Right hindlimb (tissue), 1 donor: ENCODE measurements around the gene ZMIZ1.

ENCODE experiments used
- DNase-seq: peaks from one replicate; pipeline ENCODE4 v3.0.0-alpha.2; 2018

Gene ZMIZ1

DNA sequence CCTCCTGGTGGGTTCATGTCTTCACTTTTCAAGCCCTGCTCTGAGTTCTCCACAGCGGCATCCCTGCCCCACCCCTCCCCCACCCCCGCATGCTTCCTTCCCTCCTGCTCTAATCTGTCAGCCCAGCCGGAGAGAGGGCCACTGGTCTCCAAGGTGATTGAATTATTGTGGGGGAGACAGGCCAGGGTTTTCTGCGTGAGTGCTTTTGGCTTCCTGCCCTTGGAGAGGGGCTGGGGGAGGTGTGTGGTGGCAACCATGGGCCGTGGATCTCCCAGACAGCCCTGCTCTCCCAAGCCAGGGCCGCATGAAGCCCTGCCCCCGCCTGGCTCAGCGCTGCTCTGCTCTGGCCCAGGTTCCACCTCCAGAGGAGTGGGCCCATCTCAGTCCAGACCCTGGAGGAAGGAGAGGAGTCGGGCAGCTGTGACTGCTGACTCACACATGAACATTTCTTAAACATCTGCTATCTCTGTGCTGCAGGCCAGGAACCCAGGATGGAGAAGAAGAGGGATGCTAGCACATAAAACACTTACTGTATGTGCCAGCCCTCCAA is 109.9 kb downstream of the ZMIZ1 start:
- DNase-seq: peak; percentile 88

DNA sequence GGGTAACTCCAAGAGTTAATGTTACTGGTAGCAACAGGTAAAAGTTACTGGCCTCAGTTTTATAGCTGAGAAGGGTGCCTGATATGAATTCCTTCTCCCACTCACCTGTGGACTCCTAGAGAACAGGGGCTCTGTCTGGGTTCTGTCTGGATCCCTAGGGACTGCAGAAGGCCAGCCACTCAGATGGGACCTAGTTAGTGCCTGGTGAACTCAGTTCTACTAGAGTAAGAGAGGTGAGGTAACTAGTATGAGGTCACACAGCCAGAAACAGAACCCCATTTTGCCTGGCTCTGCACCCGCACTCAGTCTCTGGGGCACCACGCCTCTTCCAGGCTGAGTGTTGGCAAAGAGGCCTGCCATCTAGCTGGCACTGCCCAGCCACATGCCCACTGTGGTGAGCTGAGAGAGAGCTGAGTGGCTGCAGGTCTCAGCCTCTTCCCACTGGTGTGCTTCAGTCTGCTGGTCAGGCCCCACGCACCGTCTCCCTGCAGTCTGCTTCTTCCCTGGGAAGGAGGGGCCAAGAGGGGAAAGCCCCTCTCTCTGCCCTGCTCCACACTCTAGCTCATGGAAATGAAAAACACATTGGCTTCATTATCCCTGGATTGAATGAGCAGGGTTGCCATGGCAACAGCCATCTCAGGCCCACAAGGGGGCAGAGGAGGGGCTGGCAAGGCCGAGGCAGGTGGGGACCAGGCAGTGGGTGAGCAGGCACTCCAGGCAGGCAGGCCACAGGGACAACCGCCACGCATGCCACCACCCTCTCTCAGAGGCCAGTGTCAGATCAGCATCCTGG is 110.6 kb downstream of the ZMIZ1 start:
- no peak for DNase-seq

DNA sequence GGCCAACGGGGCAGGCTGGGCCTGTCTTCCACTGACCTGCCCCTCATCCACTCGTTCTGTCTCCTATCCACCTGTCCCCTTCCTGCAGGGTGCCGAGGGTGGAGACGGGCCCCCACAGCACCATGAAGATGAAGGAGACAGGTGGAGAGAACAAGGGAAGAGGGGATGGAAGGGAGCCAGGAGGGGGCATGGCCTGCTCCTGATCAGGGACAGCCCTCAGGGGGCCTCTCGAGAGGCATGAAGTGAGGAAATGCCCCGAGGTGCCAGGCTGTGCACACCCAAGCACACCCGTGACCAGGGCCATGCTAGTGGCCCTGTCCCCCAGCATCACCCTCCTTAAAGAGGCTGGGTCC is 111.2 kb downstream of the ZMIZ1 start:
- no peak for DNase-seq

DNA sequence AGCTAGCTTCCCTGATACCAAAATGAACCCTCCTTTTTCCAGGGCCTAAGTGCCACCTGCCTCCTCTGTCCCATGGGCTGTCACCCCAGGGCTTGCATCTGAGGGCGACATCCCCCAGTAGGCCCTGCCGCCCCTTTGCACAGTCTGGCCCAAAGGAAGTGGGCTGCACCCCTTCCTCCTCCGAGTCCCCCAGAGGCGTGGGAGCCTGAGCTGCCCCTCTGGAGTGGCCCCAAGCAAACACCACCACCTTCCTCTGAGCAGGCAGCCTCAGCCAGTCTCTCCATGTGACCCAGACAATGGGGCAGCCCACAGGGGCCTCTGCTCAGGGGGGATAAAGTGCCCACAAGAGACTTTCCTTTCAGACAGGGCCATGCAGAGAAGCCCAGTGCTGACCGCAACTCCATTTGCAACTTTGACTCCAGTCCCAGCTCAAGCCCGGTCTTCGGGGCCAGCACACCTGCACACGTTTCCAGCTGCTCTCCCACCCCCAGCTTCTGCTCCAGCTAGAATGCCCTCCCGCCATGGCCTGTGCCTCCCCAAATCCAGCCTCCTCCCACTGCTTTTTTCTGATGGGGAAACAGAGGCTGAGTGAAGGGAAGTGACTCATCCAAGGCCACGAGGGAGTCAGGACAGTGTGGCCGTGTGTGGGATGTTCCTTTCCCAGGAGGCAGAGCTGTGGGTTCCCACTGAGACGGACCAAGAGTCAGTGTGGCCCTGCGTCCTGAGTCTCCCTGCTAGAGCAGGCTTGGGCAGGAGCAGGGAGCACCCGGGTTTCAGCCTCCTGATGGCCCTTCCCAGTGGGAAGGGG is 111.9 kb downstream of the ZMIZ1 start:
- no peak for DNase-seq

DNA sequence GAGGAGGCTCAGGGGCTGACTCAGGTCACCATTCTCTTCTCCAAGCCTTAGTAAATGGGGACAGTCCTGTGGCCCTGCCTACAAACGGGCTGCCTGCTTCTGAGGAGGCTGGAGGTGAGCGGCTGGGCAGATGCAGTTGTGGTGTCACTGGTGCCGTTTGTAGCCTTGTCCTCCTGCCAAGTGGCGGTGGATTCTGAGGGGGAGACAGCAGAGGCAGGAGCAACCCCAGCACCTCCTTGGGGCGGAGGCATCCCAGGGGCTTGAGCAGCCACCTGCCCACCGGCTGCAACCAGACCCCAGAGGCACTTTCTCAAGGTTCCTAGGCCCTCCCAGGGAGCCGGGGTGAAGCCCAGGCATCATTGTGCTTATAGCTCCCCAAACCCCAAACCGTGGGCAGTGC is 112.5 kb downstream of the ZMIZ1 start:
- no peak for DNase-seq

DNA sequence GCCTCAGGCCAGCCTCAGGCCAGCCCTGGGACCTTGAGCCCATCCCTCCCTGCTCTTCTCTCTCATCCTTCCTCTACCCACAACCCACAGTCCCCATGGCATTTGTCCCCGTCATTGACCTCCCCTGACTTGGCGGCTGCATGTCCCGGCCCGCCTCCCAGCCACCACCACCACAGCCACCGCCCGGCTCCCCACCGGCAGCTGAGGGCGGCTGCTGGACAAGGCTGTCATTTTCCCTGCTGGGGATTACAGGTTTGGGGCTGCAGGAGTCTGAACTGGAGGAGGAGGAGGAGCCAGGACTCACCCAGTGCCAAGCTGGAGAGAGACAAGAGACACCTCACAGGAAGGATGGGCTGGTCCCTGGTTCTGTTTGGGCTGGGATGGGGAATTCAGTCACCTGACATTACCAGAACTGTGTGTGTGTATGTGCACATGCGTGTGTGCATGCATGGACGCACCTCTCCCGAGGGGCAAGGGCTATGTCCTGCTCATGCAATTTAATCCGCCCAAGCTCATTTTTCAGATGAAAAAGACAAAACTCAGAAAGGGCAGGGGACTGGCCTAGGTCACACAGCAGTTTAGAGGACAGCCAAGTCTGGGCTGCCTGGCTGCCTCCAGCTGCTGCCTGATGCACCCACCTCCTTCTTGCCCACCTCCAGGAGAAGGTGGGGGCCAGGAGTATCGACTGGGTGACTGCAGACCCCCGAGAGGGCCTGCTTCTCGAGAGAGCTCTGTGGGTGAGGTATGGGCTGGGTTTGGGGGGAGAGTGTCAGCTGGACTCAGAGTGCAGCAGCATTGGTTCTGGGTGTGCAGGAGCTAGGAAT is 113.1 kb downstream of the ZMIZ1 start:
- DNase-seq: peak; percentile 68

DNA sequence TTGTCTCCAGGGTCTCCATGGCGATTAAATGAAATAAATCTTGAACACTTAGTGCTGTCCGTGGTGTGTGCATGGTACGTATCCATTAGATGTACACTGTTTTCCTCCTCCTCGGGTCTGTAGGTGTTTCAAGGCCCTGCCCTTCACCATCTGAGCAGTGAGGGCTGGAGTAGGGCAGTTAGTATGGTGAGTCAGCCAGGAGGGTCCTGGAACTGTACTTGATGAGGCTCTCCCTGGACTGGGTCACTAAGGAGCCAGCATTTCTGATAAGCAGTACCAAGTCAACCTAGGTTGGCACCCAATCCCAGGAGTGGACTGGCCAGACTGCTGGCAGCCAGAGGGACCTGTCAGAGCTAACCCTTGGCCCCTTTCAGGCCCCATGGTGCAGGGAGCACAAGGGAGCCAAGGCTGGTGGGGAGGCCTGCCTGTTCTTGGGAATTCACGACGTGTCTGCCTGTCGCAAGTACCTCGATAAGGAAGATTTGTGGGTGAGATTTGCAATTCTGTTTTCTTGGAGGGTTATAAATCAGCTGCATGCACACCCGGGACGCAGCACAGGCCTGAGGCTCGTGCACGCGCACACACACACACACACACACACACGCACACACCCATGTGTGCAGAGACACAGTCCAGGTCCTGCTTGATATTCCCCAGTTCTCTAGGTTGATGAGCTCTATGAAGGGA is 114.2 kb downstream of the ZMIZ1 start:
- no peak for DNase-seq

DNA sequence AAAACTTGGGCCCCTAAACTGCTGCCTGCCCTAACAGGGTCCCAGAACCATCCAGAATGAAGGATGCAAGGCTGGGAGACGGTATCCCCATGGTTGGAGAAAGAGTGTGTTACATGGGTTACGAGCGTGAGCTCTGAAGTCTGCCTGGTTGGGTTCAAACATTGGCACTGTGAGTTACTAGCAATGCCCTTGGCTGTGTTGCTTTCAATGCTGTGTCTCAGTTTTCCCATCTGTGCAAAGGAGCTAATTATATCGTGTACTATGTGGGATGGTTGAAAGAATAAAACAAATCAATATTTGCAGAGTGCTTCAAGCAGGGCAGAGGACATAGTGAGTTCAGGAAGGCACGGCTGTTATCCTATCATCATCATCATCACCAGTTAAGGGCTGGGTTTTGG is 114.7 kb downstream of the ZMIZ1 start:
- no peak for DNase-seq

DNA sequence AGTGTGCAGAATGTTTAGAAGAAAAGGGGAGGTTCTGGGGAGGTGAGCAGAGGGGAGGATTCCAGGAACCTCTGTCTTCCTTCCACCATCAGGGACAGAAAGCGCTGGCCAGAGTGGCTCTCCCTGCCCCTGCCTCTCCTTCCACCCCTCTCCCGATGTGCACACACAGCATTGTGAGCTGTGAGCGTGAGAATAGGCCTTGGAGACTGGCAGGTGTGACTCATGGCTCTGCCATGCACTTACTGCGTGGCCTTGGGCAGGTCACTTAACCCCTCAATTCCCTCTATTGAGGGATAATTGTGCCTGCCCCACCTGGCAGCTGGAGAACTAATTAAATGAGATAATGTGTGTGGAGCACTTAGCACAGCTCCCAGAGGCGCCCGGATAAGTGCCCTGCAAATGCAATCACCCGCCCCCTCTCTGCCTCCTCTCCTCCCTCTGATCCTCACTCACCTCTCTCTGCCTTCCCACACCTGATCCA is 115.4 kb downstream of the ZMIZ1 start:
- no peak for DNase-seq

DNA sequence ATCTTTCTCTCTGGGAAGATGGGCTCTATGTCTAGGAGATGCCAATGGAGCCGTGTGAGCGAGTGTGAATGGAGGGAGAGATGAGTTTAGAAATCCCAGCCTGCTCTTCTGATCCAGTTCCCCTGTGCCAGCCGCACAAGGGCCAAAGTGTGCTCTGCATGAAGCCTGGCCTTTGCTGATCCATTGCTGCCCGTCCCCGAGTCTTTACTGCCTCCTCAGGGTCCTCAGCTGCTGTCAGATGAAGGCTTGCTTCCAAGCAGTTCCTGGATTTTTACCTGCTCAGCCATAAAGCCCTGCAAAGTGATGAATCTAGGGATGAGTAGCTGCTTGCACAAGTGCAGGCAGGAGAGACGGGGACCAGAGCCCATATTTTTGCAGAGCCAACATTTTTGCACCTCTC is 115.9 kb downstream of the ZMIZ1 start:
- no peak for DNase-seq

DNA sequence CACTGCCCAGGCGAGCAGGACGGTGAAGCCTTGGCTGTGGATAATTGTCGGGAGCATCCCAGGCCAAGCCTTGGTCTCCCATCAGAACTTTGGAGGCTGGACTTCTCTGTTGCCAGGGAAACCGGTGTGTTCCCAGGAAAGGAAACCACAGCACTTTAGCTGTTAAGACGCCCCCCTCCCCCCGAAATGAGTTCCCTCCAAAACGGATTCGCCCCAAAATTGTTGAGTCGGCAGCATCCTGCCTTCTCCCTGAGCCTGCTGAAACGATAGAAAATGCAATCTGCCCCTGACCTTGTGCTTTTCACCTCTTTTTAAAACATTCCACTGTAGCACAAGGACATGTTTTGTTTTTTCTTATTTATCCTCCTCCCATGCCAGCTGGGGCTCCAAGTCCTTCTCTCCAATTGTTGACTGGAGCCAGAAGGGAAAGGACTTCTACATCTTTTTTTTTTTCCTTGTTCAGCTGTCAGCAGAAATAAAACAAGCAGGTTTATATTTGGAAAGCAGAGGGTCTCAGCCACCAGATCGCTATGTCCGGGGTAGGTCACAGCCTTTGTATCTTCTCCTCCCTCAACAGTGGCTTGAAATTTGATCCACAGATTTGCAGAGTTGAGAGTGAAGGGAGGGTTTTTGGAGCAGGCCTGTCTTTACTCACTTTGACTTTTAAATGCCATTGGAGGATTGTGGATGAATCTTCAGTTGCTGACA is 116.5 kb downstream of the ZMIZ1 start:
- peak; percentile 77 for DNase-seq

DNA sequence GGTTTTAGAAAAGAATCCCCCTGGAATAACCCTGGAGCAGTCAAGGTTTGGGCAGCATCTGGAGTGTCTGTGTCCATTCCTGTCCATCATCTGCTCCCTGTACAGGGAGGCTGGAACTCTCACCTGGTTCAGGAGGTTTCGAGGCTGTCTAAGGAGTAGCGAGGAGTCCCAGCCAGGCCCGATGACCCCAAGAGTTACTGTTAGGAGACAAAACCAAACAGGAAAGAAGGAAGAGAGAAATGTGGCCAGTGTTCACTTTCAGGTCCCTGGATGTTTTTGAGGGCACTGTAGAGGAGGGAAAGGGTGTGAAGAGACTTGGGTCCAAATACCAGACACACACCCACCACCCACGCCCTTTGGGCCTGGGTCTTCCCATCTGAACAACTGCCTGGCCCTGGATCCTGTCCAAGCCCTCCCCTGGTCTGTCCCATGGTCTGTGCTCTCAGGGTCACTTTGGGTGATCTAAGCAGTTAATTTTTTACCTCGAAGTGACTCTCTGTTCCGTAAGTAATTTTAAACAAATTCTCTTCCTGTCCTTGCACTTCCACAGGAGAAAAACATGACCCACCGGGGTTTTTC is 117.1 kb downstream of the ZMIZ1 start:
- no peak for DNase-seq

DNA sequence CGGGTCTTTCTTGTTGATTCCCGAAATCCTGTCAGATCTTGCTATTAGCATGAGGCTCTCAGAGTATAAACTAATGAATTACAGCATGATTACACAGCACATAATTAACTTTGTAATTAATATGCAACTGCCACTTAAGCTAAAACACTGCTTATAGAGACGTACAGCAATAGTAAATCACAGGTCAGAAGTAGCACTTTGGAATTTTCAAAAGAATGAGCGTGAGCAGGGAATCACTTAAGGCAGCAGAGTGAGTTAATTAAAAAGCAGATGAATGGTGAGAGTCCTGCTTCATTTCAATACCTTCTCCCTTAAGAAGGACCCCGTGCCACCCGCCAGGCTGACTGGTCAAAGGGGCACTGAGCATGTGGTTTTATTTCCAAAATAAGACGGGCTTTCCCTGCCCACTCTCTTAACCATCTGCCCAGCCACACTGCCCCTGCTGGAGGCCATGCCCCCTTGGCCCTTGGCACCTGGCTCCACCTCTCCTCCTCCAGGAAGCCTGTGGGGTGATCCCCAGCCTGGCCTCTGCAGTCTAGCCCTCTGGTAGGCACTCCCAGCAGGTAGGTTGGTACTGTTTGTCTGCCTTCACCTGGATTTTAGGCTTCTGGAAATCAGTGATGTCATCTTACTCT is 117.8 kb downstream of the ZMIZ1 start:
- no peak for DNase-seq

DNA sequence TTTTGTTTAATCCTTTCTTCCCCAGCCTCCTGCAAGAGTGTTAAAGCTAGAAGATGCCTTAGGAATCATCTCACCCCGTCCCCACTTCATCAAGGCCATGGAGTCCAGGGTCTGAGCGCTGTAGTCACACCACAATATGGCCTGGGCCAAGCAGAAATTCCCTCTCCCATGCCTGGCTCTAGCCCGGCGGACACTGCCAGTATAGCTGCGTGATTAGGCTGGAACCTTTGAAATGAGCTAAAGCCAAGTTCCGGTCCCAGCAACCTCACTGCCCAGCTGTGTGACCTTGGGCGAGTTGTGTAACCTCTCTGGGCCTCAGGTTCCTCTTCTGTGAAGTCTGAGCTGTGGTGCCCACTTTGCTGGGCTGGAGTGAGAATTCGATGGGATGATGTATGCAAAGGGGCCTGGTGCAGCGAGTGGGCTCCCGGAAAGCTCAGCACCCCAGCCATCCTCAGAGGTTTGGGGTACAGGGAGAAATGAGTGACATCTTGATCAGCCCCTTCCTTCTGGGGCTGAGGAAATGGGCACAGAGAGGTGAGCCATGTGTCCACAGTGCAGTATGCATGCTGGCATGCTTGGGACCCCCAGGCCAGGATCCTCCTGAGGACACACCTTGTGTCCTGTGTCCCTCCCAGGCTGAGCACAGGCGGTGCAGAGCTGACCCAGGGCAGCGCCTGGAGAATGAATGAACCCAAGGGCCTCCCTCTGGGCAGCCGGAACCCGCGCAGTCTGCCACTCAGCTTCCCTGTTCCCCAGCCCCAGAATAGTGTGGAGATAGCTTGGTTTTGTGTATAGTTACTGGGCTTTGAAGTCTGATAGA is 118.6 kb downstream of the ZMIZ1 start:
- no peak for DNase-seq

DNA sequence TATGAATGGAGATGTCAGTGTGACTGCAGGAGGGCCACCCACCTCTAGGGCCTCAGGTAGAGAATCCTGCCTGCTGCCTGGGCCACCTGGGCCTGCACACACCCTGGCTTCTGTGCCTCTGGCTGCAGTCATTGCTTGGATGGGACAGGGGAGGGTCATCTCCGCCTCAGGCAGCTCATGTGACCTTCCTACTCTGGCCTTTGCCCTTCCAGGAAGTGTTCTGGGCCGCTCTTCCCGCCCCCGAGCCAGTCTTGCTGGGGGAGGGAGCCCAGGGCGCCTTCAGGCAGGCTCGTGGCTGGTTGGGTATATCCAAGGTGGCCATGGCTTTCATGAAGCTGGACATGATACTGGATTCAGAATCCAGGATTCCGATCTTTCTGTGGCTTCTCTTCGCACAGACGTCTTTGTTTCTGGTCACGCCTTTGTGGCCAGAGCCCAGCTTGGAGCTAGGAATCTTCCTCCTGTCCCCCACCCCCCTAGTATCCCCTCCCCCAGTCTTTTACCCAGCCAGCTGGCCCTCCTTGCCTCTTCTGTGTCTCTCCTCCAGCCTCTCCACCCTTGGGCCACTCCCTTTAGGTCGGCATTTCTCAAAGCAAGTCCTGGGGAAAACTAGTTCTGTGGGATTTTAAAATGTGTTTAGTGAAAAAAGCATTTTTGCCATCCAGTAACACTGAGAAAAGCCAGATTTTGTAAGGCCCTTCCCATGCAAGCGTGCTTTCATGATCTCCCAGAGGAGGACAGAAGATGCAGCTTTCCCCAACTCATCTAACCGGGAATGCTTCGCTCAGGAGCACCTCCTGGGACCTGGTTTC is 119.6 kb downstream of the ZMIZ1 start:
- DNase-seq: no peak

DNA sequence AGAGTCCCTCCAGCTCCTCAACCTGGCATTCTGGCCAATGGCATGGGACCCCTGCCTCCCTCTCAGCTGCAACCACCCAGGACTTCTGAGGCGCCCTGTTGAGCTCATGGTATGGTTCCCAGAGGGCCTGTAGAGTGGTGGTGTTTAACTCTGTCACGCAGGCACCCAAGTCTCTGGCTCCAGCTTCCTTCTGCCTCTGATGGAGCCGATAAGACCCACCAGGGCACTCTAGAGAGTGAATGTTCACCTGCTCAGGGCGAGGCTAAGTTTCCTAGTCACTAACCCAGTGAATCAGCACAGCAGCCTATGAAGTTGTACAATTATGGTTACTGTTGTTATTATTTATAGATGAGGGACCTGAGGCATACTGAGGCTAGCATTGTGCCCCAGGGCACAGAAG is 120.4 kb downstream of the ZMIZ1 start:
- no peak for DNase-seq

DNA sequence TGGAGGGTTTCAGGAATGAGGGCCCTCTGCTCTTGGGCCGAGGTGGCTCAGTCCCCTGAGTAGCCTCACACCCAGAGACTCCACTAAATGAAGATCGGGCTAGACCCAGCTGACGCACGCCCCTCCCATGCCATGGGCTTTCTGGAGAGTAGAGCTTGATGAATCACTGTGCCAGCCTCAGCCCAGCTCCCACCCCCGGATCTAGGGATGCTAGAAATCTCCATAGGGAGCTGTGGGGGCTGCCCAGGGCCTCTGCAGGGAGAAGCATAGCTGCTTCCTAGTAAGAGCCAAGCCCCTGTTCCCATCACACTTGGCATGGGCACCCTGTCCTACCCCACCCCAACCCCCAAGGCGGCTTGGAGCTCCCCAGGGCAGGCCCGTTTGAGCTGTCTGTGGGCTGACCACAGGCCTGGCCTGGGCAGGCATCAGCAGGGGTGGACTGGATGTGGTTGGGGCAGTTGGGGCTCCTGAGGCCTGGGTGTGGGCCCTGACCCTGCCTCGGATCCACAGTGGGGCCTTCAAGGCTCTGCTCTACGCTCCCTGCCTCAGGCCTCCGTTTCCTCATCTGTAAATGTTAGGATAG is 121.2 kb downstream of the ZMIZ1 start:
- no peak for DNase-seq

DNA sequence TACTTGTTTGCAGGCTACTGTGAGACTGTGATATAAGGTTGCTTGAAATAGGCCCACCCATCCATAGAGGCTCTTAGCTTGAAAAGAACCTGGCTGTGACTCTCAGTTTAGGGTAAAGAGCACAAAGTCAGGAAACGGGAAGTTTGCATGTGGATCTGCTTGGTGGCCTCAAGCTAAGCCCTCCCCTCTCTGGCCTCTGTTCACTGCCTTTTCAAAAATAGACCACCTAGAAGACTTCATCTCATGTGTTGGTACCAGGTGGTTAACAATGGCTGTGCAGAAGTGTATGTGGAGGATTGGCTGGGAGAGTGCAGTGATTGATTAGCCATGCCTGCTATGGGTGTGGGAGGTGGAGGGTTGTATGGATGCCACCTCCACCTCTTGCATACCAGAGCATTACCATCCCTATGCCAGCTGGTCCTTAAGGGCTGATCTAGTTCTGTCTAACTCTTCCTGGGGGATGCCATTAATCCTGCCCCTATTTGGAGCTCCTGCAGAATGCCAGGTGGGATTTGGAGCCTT is 122.0 kb downstream of the ZMIZ1 start:
- no peak for DNase-seq
